Keratinocyte (primary cell): Measurements from ENCODE around the gene PGS1. TPM values are rescaled to one million over a fixed set of nuclear protein-coding genes. Genes with fewer than 3 reads are reported as not detected.

Experiments used
- DNase-seq: peaks from one replicate; pipeline ENCODE4 v3.0.0-alpha.2; 2011; ENCODE audit warnings: low read depth, missing footprints, low spot score
- FAIRE-seq: peaks from 2 replicates; lab custom pipeline; 2011; peaks lifted over from hg19 to GRCh38; lab: Jason Lieb, UNC
- H2AFZ ChIP-seq: 2 replicates; pipeline ENCODE4 v1.6.0; 2012; ENCODE audit warnings: low read length, control low read depth, inconsistent platforms; ENCODE audit not compliant: control insufficient read depth
- H3K27ac ChIP-seq: 2 replicates; pipeline ENCODE4 v1.5.1; 2011; ENCODE audit warnings: low read length; ENCODE audit not compliant: control insufficient read depth, insufficient read depth
- H3K27me3 ChIP-seq: 3 replicates; pipeline ENCODE4 v1.6.0; 2011; ENCODE audit warnings: low read length; ENCODE audit not compliant: control insufficient read depth, insufficient read depth; ENCODE audit errors: extremely low read depth
- H3K36me3 ChIP-seq, 2 experiments: 2 replicates in 1 of 2; 3 replicates in 1 of 2; pipeline ENCODE4 v1.5.1; 2011; ENCODE audit warnings: low read length in 2 of 2, mild to moderate bottlenecking in 1 of 2; ENCODE audit not compliant: control insufficient read depth in 2 of 2, insufficient read depth in 2 of 2; ENCODE audit errors: extremely low read depth in 1 of 2
- H3K4me1 ChIP-seq: 3 replicates; pipeline ENCODE4 v1.5.1; 2011; ENCODE audit warnings: low read length; ENCODE audit not compliant: control insufficient read depth, insufficient read depth; ENCODE audit errors: extremely low read depth
- H3K4me2 ChIP-seq: 3 replicates; pipeline ENCODE4 v1.6.0; 2011; ENCODE audit warnings: low read depth, low read length; ENCODE audit not compliant: control insufficient read depth, insufficient read depth; ENCODE audit errors: extremely low read depth
- H3K4me3 ChIP-seq, 3 experiments: fragments of 200-600 bp in 1 of 3; sonication (generic) in 1 of 3; 2 replicates in 2 of 3; 3 replicates in 1 of 3; pipeline ENCODE4 v1.5.1; 2011 to 2016; ENCODE audit warnings: low read length in 3 of 3, mild to moderate bottlenecking in 3 of 3, control low read depth in 2 of 3, inconsistent platforms in 1 of 3, low read depth in 1 of 3, mixed read lengths in 1 of 3, mixed run types in 1 of 3, moderate library complexity in 1 of 3; ENCODE audit not compliant: control insufficient read depth in 2 of 3, insufficient read depth in 2 of 3; ENCODE audit errors: extremely low read depth in 1 of 3
- H3K79me2 ChIP-seq: 2 replicates; pipeline ENCODE4 v1.6.0; 2012; ENCODE audit warnings: low read length; ENCODE audit not compliant: control insufficient read depth, insufficient read depth
- H3K9ac ChIP-seq: 3 replicates; pipeline ENCODE4 v1.6.0; 2011; ENCODE audit warnings: low read length; ENCODE audit not compliant: control insufficient read depth, insufficient read depth; ENCODE audit errors: extremely low read depth
- H3K9me1 ChIP-seq: 3 replicates; pipeline ENCODE4 v1.6.0; 2011; ENCODE audit warnings: low read length; ENCODE audit not compliant: control insufficient read depth, insufficient read depth; ENCODE audit errors: extremely low read depth
- H3K9me3 ChIP-seq: 2 replicates; pipeline ENCODE4 v1.5.1; 2012; ENCODE audit warnings: low read depth, low read length; ENCODE audit not compliant: control insufficient read depth
- H4K20me1 ChIP-seq: 3 replicates; pipeline ENCODE4 v1.6.0; 2011; ENCODE audit warnings: low read length; ENCODE audit not compliant: control insufficient read depth, insufficient read depth; ENCODE audit errors: extremely low read depth
- EZH2 ChIP-seq: IDR thresholded peaks from one replicate; pipeline ENCODE4 v1.6.1; 2012; ENCODE audit warnings: inconsistent platforms, mild to moderate bottlenecking, low read length, moderate library complexity
- dilution Hi-C: fragments of 300-500 bp; cut with MboI; formaldehyde crosslinking; loops from one replicate; pipeline ENCODE4 v1.7.0; 2020; ENCODE audit warnings: low sequenced_read_pairs; ENCODE audit not compliant: extremely low pct_ligation_motif_present
- polyA plus RNA-seq, 5 experiments: library from polyadenylated mRNA; depleted of rRNA in 3 of 5; stranded (reverse) in 3 of 5; stranded (forward) in 1 of 5; unstranded in 1 of 5; fragments of >200 nt; gene quantifications; 1 replicate in 1 of 5; 2 replicates in 3 of 5; 3 replicates in 1 of 5; pipeline versions ENCODE4 v1.2.1 to v1.2.3, GENCODE V29; 2011 to 2012; ENCODE audit warnings: missing spikeins in 2 of 5, low read depth in 1 of 5, low replicate concordance in 1 of 5
- TF ChIP-seq, protein P1 (sequence below), 3 experiments: IDR thresholded peaks in 1 of 3; conservative IDR thresholded peaks in 1 of 3; optimal IDR thresholded peaks in 1 of 3; 2 replicates in 2 of 3; 3 replicates in 1 of 3; pipeline versions ENCODE3 to v1.5.1; 2011; ENCODE audit warnings: low read length in 3 of 3, mild to moderate bottlenecking in 3 of 3, moderate library complexity in 2 of 3, control low read depth in 1 of 3, inconsistent platforms in 1 of 3; ENCODE audit not compliant: insufficient read depth in 2 of 3; ENCODE audit errors: extremely low read depth in 1 of 3

Gene PGS1
- polyA plus RNA-seq, 1 donor (not counting 4 experiments of a cell fraction or from before 2014, with no cell fraction given), result 19.6 TPM

- TF ChIP-seq, protein P1, sequence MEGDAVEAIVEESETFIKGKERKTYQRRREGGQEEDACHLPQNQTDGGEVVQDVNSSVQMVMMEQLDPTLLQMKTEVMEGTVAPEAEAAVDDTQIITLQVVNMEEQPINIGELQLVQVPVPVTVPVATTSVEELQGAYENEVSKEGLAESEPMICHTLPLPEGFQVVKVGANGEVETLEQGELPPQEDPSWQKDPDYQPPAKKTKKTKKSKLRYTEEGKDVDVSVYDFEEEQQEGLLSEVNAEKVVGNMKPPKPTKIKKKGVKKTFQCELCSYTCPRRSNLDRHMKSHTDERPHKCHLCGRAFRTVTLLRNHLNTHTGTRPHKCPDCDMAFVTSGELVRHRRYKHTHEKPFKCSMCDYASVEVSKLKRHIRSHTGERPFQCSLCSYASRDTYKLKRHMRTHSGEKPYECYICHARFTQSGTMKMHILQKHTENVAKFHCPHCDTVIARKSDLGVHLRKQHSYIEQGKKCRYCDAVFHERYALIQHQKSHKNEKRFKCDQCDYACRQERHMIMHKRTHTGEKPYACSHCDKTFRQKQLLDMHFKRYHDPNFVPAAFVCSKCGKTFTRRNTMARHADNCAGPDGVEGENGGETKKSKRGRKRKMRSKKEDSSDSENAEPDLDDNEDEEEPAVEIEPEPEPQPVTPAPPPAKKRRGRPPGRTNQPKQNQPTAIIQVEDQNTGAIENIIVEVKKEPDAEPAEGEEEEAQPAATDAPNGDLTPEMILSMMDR (optimal IDR thresholded peaks at IDR 0.05 in 1 of 3, IDR thresholded peaks at IDR 0.05 in 1 of 3, conservative IDR thresholded peaks at IDR 0.05 in 1 of 3; ENCODE audit: extremely low read depth in 1 of 3, insufficient read depth in 2 of 3, low read length in 3 of 3), result no peak
- TF ChIP-seq EZH2, result no peak
- no peak overlapping the region for H3K4me3 ChIP-seq
- H4K20me1 ChIP-seq, result no peaks in the 10 kb centered on the region
- H3K9me1 ChIP-seq, result no peaks in the 10 kb centered on the region
- H3K4me1 ChIP-seq, result no peaks in the 10 kb centered on the region
- no peak overlapping the region for H3K27ac ChIP-seq
- no peaks in the 10 kb centered on the region for H3K79me2 ChIP-seq
- DNase-seq (no peak), FAIRE-seq (no peak)
- no peaks in the 10 kb centered on the region for H3K27me3 ChIP-seq
- no peak overlapping the region for H3K4me2 ChIP-seq
- peaks cover 8 to 13% of the 10 kb centered on the region in 2 experiments for H3K36me3 ChIP-seq
- dilution Hi-C loops, result no loop called here
- no peaks in the 10 kb centered on the region for H3K9me3 ChIP-seq
- no peak overlapping the region for H2AFZ ChIP-seq
- H3K9ac ChIP-seq, result no peak overlapping the region
Observed at GRCh38 chr17:78429618-78429995, 51.2 kb downstream of the PGS1 start.

GRCh38 chr17:78430892-78431691, 52.6 kb downstream of the PGS1 start:
- H3K9me1 ChIP-seq, result no peaks in the 10 kb centered on the region
- no peaks in the 10 kb centered on the region for H3K9me3 ChIP-seq
- H3K4me2 ChIP-seq, result no peak overlapping the region
- H4K20me1 ChIP-seq, result no peaks in the 10 kb centered on the region
- no peak overlapping the region for H2AFZ ChIP-seq
- no peaks in the 10 kb centered on the region for H3K79me2 ChIP-seq
- H3K27ac ChIP-seq, result no peak overlapping the region
- dilution Hi-C loops, result no loop called here
- H3K36me3 ChIP-seq, result peaks cover 0 to 7% of the 10 kb centered on the region in 2 experiments
- no peak overlapping the region for H3K4me3 ChIP-seq
- H3K4me1 ChIP-seq, result no peaks in the 10 kb centered on the region
- DNase-seq, result no peak
- TF ChIP-seq, protein P1 (optimal IDR thresholded peaks at IDR 0.05 in 1 of 3, IDR thresholded peaks at IDR 0.05 in 1 of 3, conservative IDR thresholded peaks at IDR 0.05 in 1 of 3; ENCODE audit: extremely low read depth in 1 of 3, insufficient read depth in 2 of 3, low read length in 3 of 3), result no peak
- no peak overlapping the region for H3K9ac ChIP-seq
- H3K27me3 ChIP-seq, result no peaks in the 10 kb centered on the region
- FAIRE-seq, result no peak
